ENCODE measurements around the gene SYK. TPM values are rescaled to one million over a fixed set of nuclear protein-coding genes. Genes with fewer than 3 reads are reported as not detected.

SYK gene
- total and polyA plus RNA-seq, 2 of the 4 experiments (the other 2 are of a cell fraction), result not detected

DNA sequence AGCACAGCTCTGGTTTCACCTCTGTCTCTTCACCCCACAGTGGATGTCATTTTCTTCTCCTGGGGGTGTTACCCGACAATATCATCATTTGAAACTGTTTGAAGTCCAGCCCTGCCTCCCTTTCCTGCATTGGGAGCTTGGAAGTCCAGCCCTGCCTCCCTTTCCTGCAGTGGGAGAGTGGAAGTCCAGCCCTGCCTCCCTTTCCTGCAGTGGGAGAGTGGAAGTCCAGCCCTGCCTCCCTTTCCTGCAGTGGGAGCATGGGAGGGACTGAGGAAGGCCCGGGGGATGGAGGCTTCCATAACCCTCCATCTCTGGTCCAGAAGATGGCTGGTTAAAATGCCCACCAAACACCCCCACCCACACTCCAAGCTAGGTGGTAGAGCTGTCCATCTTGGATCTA, 59.8 kb downstream of the SYK start:
- CTCF ChIA-PET, result no interaction called here
- WGBS, 2 experiments (ENCODE audit: extremely low coverage in 2 of 2, insufficient read length in 1 of 2), result no CpG with 5 or more reads among the region's 2 CpGs

More for the DNA sequence above, 59.8 kb downstream of the SYK start:
- no TSS peak for BruUV-seq (replicated peaks)
- peaks cover 6% of the 10 kb centered on the region for H3K27me3 ChIP-seq (ENCODE audit: control insufficient read depth, insufficient read depth, low read length)
- H2BK120ac ChIP-seq (ENCODE audit: low read depth, low read length), result no peak overlapping the region
- intact Hi-C loops (cut with micrococcal nuclease) (no loop called here), dilution Hi-C loops (cut with HindIII; ENCODE audit: low sequenced_read_pairs, unreplicated experiment) (no loop called here), in situ Hi-C loops (cut with MboI; ENCODE audit: low sequenced_read_pairs) (no loop called here)
- no peak overlapping the region for H2BK15ac ChIP-seq (ENCODE audit: low read depth, low read length)
- no peak overlapping the region for H2AK9ac ChIP-seq (replicated peaks; ENCODE audit: low read depth, low read length, poor library complexity)
- no peak overlapping the region for H3K4me2 ChIP-seq (ENCODE audit: low read depth, low read length)
- no peak overlapping the region for H2AK5ac ChIP-seq (ENCODE audit: low read depth, low read length)
- H3K36me3 ChIP-seq (ENCODE audit: control insufficient read depth, insufficient read depth, low read length), result no peaks in the 10 kb centered on the region
- H3K79me1 ChIP-seq (ENCODE audit: low read depth in 1 of 2, low read length in 2 of 2), result no peaks in the 10 kb centered on the region
- no peak overlapping the region for H3K4ac ChIP-seq (ENCODE audit: low read depth, low read length)
- H3K23ac ChIP-seq (ENCODE audit: low read depth, low read length), result no peak overlapping the region
- H2BK20ac ChIP-seq (ENCODE audit: low read depth, low read length), result no peak overlapping the region
- ATAC-seq (ENCODE audit: low read depth) (no peak), DNase-seq (no peak)
- no peak overlapping the region for H4K91ac ChIP-seq (ENCODE audit: insufficient read depth, low read depth, low read length)
- no peak overlapping the region for H2BK5ac ChIP-seq (ENCODE audit: low read depth, low read length, poor library complexity, severe bottlenecking)
- H3K9ac ChIP-seq (ENCODE audit: low read depth, low read length), result no peak overlapping the region
- H3K14ac ChIP-seq (replicated peaks; ENCODE audit: low read depth, low read length), result no peak overlapping the region
- no peaks in the 10 kb centered on the region for H4K20me1 ChIP-seq (ENCODE audit: insufficient read depth, low read length)
- no peak overlapping the region for H3K18ac ChIP-seq (ENCODE audit: low read depth, low read length)
- H3K9me3 ChIP-seq (ENCODE audit: control insufficient read depth, insufficient read depth, low read length), result no peaks in the 10 kb centered on the region
- no peak overlapping the region for H3K27ac ChIP-seq (ENCODE audit: insufficient read depth, low read length)
- no peak overlapping the region for H4K5ac ChIP-seq (ENCODE audit: low read depth, low read length)
- no peak overlapping the region for H2AFZ ChIP-seq (replicated peaks; ENCODE audit: low read length, poor library complexity)
- POLR2A ChIA-PET (ENCODE audit: unreplicated experiment), result no interaction called here
- no peak overlapping the region for H4K8ac ChIP-seq (ENCODE audit: low read depth in 2 of 2, low read length in 2 of 2)
- no peaks in the 10 kb centered on the region for H3K4me1 ChIP-seq (ENCODE audit: control insufficient read depth, insufficient read depth, low read length)
- H3K4me3 ChIP-seq (ENCODE audit: insufficient read depth, low read depth, low read length), result no peak overlapping the region
- TF ChIP-seq BHLHE40 (IDR thresholded peaks at IDR 0.05; ENCODE audit: low read depth, low read length) (no peak), MXI1 (IDR thresholded peaks at IDR 0.05; ENCODE audit: borderline replicate concordance, low read depth, low read length) (no peak), SMC3 (IDR thresholded peaks at IDR 0.05; ENCODE audit: low read depth, low read length) (no peak), NFE2L2 (IDR thresholded peaks at IDR 0.05; ENCODE audit: low read depth, low read length) (no peak), RCOR1 (IDR thresholded peaks at IDR 0.05; ENCODE audit: insufficient replicate concordance, low read length) (no peak), RAD21 (IDR thresholded peaks at IDR 0.05; ENCODE audit: low read length) (no peak), RFX5 (IDR thresholded peaks at IDR 0.05; ENCODE audit: low read depth, low read length) (no peak), MAFK (IDR thresholded peaks at IDR 0.05; ENCODE audit: low read depth, low read length) (no peak), CHD1 (IDR thresholded peaks at IDR 0.05; ENCODE audit: low read depth, low read length) (no peak), CEBPB (IDR thresholded peaks at IDR 0.05; ENCODE audit: low read depth, low read length) (no peak), MAZ (IDR thresholded peaks at IDR 0.05; ENCODE audit: borderline replicate concordance, low read depth, low read length) (no peak)
- TF ChIP-seq, protein P1, sequence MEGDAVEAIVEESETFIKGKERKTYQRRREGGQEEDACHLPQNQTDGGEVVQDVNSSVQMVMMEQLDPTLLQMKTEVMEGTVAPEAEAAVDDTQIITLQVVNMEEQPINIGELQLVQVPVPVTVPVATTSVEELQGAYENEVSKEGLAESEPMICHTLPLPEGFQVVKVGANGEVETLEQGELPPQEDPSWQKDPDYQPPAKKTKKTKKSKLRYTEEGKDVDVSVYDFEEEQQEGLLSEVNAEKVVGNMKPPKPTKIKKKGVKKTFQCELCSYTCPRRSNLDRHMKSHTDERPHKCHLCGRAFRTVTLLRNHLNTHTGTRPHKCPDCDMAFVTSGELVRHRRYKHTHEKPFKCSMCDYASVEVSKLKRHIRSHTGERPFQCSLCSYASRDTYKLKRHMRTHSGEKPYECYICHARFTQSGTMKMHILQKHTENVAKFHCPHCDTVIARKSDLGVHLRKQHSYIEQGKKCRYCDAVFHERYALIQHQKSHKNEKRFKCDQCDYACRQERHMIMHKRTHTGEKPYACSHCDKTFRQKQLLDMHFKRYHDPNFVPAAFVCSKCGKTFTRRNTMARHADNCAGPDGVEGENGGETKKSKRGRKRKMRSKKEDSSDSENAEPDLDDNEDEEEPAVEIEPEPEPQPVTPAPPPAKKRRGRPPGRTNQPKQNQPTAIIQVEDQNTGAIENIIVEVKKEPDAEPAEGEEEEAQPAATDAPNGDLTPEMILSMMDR (conservative IDR thresholded peaks at IDR 0.05; ENCODE audit: low read depth, low read length), result no peak
- TF ChIP-seq, protein P2, sequence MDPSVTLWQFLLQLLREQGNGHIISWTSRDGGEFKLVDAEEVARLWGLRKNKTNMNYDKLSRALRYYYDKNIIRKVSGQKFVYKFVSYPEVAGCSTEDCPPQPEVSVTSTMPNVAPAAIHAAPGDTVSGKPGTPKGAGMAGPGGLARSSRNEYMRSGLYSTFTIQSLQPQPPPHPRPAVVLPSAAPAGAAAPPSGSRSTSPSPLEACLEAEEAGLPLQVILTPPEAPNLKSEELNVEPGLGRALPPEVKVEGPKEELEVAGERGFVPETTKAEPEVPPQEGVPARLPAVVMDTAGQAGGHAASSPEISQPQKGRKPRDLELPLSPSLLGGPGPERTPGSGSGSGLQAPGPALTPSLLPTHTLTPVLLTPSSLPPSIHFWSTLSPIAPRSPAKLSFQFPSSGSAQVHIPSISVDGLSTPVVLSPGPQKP (IDR thresholded peaks at IDR 0.05; ENCODE audit: borderline replicate concordance, low read depth, low read length), result no peak
- TF ChIP-seq, protein P3, sequence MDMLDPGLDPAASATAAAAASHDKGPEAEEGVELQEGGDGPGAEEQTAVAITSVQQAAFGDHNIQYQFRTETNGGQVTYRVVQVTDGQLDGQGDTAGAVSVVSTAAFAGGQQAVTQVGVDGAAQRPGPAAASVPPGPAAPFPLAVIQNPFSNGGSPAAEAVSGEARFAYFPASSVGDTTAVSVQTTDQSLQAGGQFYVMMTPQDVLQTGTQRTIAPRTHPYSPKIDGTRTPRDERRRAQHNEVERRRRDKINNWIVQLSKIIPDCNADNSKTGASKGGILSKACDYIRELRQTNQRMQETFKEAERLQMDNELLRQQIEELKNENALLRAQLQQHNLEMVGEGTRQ (IDR thresholded peaks at IDR 0.05; ENCODE audit: low read depth, low read length), result no peak
- no peak overlapping the region for H3K56ac ChIP-seq (ENCODE audit: extremely low read depth, insufficient read depth, low read length)
- H3K9me1 ChIP-seq (ENCODE audit: insufficient read depth, low read length), result no peaks in the 10 kb centered on the region
